Right lobe of liver (tissue), 6 donors: Measurements from ENCODE around the gene PTPRU. TPM values are rescaled to one million over a fixed set of nuclear protein-coding genes. Genes with fewer than 3 reads are reported as not detected.

Experiments
- ATAC-seq, 4 donors: fragments of 200-7000 bp; cut with Tn5 transposase; one replicate each; pipeline ENCODE4 v1.9.1; 2020; ENCODE audit warnings: mild to moderate bottlenecking in 4 of 4, moderate library complexity in 4 of 4
- DNase-seq, 3 donors: peaks; one replicate each; pipeline ENCODE4 v3.0.0-alpha.2; 2020
- H3K27ac ChIP-seq, 3 donors: fragments of 200-600 bp; one replicate each; pipeline ENCODE4 v1.8.0; 2022
- H3K27me3 ChIP-seq, 2 donors: fragments of 200-600 bp; one replicate each; pipeline ENCODE4 v1.8.0; 2022
- H3K36me3 ChIP-seq, 4 donors: fragments of 200-600 bp; sonication (generic) in 1 of 4; one replicate each; pipeline versions ENCODE4 v1.5.1 to v1.8.0; 2017 to 2022; ENCODE audit warnings: control low read depth in 1 of 4
- H3K4me1 ChIP-seq, 4 donors: fragments of 200-600 bp; sonication (generic) in 1 of 4; one replicate each; pipeline versions ENCODE4 v1.5.1 to v1.8.0; 2017 to 2022; ENCODE audit warnings: control low read depth in 1 of 4
- H3K4me3 ChIP-seq, 3 donors: fragments of 200-600 bp; one replicate each; pipeline ENCODE4 v1.8.0; 2022
- H3K9me3 ChIP-seq, 4 donors: fragments of 200-600 bp; sonication (generic) in 1 of 4; one replicate each; pipeline versions ENCODE4 v1.5.1 to v1.8.0; 2017 to 2022; ENCODE audit warnings: control low read depth in 1 of 4
- POLR2A ChIP-seq: fragments of 450-650 bp; IDR thresholded peaks from one replicate; pipeline ENCODE4 v1.6.1; 2017; ENCODE audit warnings: antibody characterized with exemption, mild to moderate bottlenecking
- WGBS: methylation state at CpG from one replicate; pipeline ENCODE4 v1.1.6; 2018; ENCODE audit warnings: low coverage, low lambda C conversion rate; ENCODE audit not compliant: insufficient coverage; ENCODE audit errors: missing lambda C conversion rate; 5-methylcytosine and 5-hydroxymethylcytosine counted together
- intact Hi-C, 2 donors: fragments of 100-400 bp; cut with DNase I; formaldehyde crosslinking; loops; one replicate each; pipeline versions ENCODE4 v1.11.2 to v1.14.1; 2022
- total RNA-seq, 6 experiments: library from RNA; depleted of rRNA in 2 of 6; stranded (reverse); fragments of >200 nt in 2 of 6; fragmentation: NEBNext Ultra II Directional in 3 of 6; extraction: Animal tissue kit (Norgen Biotek cat#: 25700) in 3 of 6; gene quantifications; one replicate each; pipeline versions ENCODE4 v1.1.0 to v1.2.4, GENCODE V29; 2016 to 2023
- TF ChIP-seq, protein P1 (sequence below), 4 donors: fragments of 200-600 bp in 3 of 4; fragments of 450-650 bp in 1 of 4; IDR thresholded peaks; one replicate each; pipeline versions ENCODE4 v1.5.1 to v1.8.0; 2016 to 2022; ENCODE audit warnings: antibody characterized with exemption in 4 of 4, mild to moderate bottlenecking in 2 of 4
- donor health status: DM: no; HTN: yes; CAD: no.
- donor health status: DM: no; HTN: no; CAD: no.
- donor health status: DM: no; HTN: no; CAD: no.
- donor health status: DM: no; HTN: yes; CAD: no.
- donor health status: DM: no; HTN: yes; CAD: no.

Gene PTPRU
- total RNA-seq, 6 experiments from 2014 or later: 4.8 to 22.3 (median 14.5) TPM

DNA sequence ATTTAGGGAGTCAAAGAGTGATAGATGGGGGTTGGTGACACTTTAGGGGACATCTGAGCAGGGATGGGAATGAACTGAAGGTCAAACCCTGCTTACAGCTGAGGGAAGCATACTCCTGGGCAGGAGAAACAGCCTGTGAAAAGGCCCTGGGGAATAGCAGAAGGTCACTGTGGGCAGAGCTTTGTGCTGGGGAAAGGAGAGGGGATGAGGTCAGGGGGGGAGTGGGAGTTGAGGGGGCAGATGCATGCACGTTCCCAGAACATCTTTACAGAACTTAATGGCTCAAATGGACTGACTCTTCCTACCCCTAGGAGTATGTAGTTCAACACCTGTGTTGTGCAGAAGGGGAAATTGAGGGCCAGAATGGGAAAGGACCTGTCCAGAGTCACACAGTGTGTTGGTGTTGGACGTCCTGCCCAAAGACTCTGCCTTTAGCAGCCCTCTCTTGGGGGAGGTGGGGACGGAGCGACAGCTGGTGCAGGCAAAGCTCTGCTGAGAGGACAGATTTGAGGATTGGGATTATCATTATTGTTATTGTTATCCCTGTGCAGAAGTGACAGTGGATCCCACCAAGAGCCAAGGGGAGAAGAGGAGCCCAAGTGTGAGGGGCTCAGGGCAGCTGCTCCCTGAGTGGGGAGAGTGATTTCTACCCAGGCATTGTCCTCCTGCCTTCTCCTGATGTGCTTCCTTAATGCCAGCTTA, 116.5 kb downstream of the PTPRU start:
- TF ChIP-seq POLR2A: no peak
- TF ChIP-seq, protein P1, sequence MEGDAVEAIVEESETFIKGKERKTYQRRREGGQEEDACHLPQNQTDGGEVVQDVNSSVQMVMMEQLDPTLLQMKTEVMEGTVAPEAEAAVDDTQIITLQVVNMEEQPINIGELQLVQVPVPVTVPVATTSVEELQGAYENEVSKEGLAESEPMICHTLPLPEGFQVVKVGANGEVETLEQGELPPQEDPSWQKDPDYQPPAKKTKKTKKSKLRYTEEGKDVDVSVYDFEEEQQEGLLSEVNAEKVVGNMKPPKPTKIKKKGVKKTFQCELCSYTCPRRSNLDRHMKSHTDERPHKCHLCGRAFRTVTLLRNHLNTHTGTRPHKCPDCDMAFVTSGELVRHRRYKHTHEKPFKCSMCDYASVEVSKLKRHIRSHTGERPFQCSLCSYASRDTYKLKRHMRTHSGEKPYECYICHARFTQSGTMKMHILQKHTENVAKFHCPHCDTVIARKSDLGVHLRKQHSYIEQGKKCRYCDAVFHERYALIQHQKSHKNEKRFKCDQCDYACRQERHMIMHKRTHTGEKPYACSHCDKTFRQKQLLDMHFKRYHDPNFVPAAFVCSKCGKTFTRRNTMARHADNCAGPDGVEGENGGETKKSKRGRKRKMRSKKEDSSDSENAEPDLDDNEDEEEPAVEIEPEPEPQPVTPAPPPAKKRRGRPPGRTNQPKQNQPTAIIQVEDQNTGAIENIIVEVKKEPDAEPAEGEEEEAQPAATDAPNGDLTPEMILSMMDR (IDR thresholded peaks at IDR 0.05): no peak
- H3K27me3 ChIP-seq: no peaks in the 10 kb centered on the region
- no peak overlapping the region for H3K27ac ChIP-seq
- ATAC-seq: no peak
- no peak for DNase-seq
- 31% methylated on average over 3 of the region's 4 CpGs for WGBS
- H3K4me3 ChIP-seq: no peak overlapping the region
- intact Hi-C loops: no loop called here
- H3K4me1 ChIP-seq: no peaks in the 10 kb centered on the region
- no peaks in the 10 kb centered on the region for H3K36me3 ChIP-seq
- H3K9me3 ChIP-seq: no peaks in the 10 kb centered on the region

DNA sequence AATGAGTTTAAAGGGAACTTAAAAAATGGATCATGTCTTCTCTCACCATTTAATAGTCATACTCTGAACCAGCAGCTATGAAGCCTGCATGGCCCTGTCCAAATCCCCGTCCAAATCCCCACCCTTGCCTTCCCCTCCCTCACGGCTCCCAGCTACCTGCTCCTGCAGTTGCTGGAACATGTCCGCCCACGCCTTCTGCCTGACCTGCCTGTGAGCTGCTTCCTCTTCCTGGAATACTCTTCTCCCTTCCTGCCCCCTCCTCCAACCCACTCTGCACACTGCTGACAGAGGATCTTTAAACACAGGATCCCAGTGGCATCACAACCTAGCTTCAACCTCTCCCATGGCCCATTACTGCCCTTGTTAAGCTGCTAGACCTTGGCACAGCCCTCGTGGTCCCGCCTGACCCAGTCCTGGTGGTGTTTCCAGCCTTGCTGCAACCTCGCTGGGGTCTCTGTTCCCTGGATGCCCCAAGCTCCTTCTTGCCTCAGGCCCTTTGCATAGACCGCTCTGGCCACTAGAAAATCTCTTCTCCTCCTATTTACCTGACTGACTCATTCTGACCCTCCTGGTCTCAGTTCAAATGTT, 118.3 kb downstream of the PTPRU start:
- DNase-seq (no peak), ATAC-seq (no peak)
- H3K4me3 ChIP-seq: no peak overlapping the region
- H3K27me3 ChIP-seq: no peaks in the 10 kb centered on the region
- no peaks in the 10 kb centered on the region for H3K36me3 ChIP-seq
- no peak overlapping the region for H3K27ac ChIP-seq
- H3K9me3 ChIP-seq: no peaks in the 10 kb centered on the region
- intact Hi-C loops: no loop called here
- H3K4me1 ChIP-seq: no peaks in the 10 kb centered on the region
- 58% methylated on average over 6 of the region's 8 CpGs for WGBS
- TF ChIP-seq, protein P1 (IDR thresholded peaks at IDR 0.05): no peak
- no peak for TF ChIP-seq POLR2A

DNA sequence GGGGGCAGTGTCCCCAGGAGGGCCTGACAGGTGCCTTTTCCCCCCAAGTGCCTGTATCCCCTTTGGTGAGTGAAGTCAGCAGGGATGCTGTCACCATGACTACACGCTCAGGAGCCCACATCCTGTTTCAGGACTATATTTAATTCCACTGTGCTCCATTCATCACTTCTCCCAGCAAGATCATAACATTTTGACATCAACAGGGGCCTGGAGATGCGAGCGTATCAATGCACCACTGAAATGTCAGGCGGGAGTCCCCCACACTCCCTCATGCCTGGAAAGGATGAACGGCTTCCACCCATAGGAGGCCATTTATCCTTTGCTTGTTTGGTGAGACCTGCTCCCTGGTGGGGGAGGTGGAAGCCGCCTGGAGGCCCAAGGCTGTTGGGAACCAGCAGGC, 119.1 kb downstream of the PTPRU start:
- intact Hi-C loops: no loop called here
- no peak overlapping the region for H3K4me3 ChIP-seq
- no peak for TF ChIP-seq POLR2A
- TF ChIP-seq, protein P1 (IDR thresholded peaks at IDR 0.05): no peak
- H3K9me3 ChIP-seq: no peaks in the 10 kb centered on the region
- WGBS: 46% methylated on average over 4 of the region's 6 CpGs
- ATAC-seq (no peak), DNase-seq (no peak)
- H3K27ac ChIP-seq: no peak overlapping the region
- H3K4me1 ChIP-seq: no peaks in the 10 kb centered on the region
- no peaks in the 10 kb centered on the region for H3K27me3 ChIP-seq
- H3K36me3 ChIP-seq: no peaks in the 10 kb centered on the region

DNA sequence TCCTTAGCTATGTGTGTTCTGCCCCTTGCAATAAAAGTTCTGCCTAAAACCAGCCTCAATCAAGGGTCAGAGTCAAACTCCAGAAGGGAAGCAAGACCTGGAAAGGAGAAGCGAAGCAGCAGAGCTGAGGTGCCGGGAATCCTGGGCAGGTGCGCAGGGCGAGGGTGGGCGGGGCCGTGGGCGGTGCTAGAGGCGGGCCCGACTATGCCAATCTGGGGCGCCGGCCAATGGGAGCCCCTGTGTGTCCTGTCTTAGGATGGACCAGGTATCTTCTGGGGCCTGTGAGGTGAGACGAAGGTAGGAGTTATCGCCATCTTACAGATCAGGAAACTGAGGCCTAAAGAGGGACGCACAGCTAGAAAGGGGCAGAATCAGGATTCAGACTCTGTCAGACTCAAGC, 120.3 kb downstream of the PTPRU start:
- DNase-seq: no peak
- Histone ChIP-seq H3K27me3 (no peaks in the 10 kb centered on the region), H3K9me3 (no peaks in the 10 kb centered on the region), H3K4me3 (no peak overlapping the region), H3K36me3 (no peaks in the 10 kb centered on the region), H3K27ac (no peak overlapping the region), H3K4me1 (no peaks in the 10 kb centered on the region)
- no peak for TF ChIP-seq POLR2A
- TF ChIP-seq, protein P1 (IDR thresholded peaks at IDR 0.05): no peak
- intact Hi-C loops: no loop called here
- whole genome bisulfite sequencing: 61% methylated on average over 12 of the region's 14 CpGs
- ATAC-seq: no peak
